Endodermal cell (in vitro differentiated cells): ENCODE results near the gene MALT1. TPM values are rescaled to one million over a fixed set of nuclear protein-coding genes. Genes with fewer than 3 reads are reported as not detected.

ENCODE experiments used
- DNase-seq: peaks from one replicate; pipeline ENCODE4 v3.0.0-alpha.2; 2017
- H3K27ac ChIP-seq: 2 replicates; pipeline ENCODE4 v1.5.1; 2013; ENCODE audit warnings: mild to moderate bottlenecking, low read depth, low read length, moderate library complexity
- H3K27me3 ChIP-seq: 2 replicates; pipeline ENCODE4 v1.6.1; 2013; ENCODE audit warnings: mild to moderate bottlenecking, low read length, moderate library complexity; ENCODE audit not compliant: insufficient read depth, control insufficient read depth, poor library complexity, severe bottlenecking
- H3K36me3 ChIP-seq: 2 replicates; pipeline ENCODE4 v1.7.0; 2013; ENCODE audit warnings: mild to moderate bottlenecking, low read length, moderate library complexity; ENCODE audit not compliant: control insufficient read depth, insufficient read depth
- H3K4me1 ChIP-seq: one replicate; pipeline ENCODE4 v1.7.0; 2013; ENCODE audit warnings: low read length; ENCODE audit not compliant: control insufficient read depth, insufficient read depth
- H3K4me3 ChIP-seq: 2 replicates; pipeline ENCODE4 v1.5.1; 2013; ENCODE audit warnings: mild to moderate bottlenecking, low read length, moderate library complexity
- H3K9ac ChIP-seq: 2 replicates; pipeline ENCODE4 v1.6.1; 2013; ENCODE audit warnings: mild to moderate bottlenecking, low read length, moderate library complexity; ENCODE audit not compliant: poor library complexity, severe bottlenecking; ENCODE audit errors: extremely low read depth
- H3K9me3 ChIP-seq: 2 replicates; pipeline ENCODE4 v1.6.1; 2013; ENCODE audit warnings: mild to moderate bottlenecking, low read length, moderate library complexity; ENCODE audit not compliant: control insufficient read depth
- H3K27ac Mint-ChIP-seq: 2 replicates; pipeline ENCODE4 v1.8.0; 2020; ENCODE audit warnings: mixed read lengths
- H3K27me3 Mint-ChIP-seq: 2 replicates; pipeline ENCODE4 v1.8.0; 2021; ENCODE audit warnings: mild to moderate bottlenecking, mixed read lengths; ENCODE audit not compliant: insufficient read depth
- H3K36me3 Mint-ChIP-seq: 2 replicates; pipeline ENCODE4 v1.8.0; 2020; ENCODE audit warnings: low read depth, mixed read lengths
- H3K4me1 Mint-ChIP-seq: 2 replicates; pipeline ENCODE4 v1.8.0; 2020; ENCODE audit warnings: mixed read lengths
- H3K4me3 Mint-ChIP-seq: 2 replicates; pipeline ENCODE4 v1.8.0; 2020; ENCODE audit warnings: mild to moderate bottlenecking, moderate library complexity, mixed read lengths
- H3K9me3 Mint-ChIP-seq: 2 replicates; pipeline ENCODE4 v1.8.0; 2020; ENCODE audit warnings: mild to moderate bottlenecking, mixed read lengths
- CTCF ChIP-seq: fragments of 200-600 bp; sonication (generic); conservative IDR thresholded peaks from 2 replicates; pipeline ENCODE4 v1.5.0; 2021; ENCODE audit warnings: antibody characterized with exemption, mild to moderate bottlenecking
- whole genome bisulfite sequencing, 2 experiments: methylation state at CpG; one replicate each; pipeline versions ENCODE4 v1.1.5 to v1.1.7; 2013; ENCODE audit warnings: missing lambda C conversion rate in 2 of 2, mixed read lengths in 1 of 2; ENCODE audit not compliant: insufficient coverage in 1 of 2, insufficient read length in 1 of 2; 5-methylcytosine and 5-hydroxymethylcytosine counted together
- long read RNA-seq, 4 experiments: library from polyadenylated mRNA in 2 of 4; library from RNA in 1 of 4; library from capped mRNA in 1 of 4; stranded (forward) in 3 of 4; unstranded in 1 of 4; transcript quantifications; one replicate each; pipeline ENCODE4 v2.0.0, GENCODE V29; 2020 to 2021; ENCODE audit warnings: inconsistent platforms in 1 of 4
- polyA plus RNA-seq, 2 experiments: library from polyadenylated mRNA; stranded (reverse); fragments of 50-300 nt; gene quantifications; one replicate each; pipeline ENCODE4 v1.2.3, GENCODE V29; 2013
- total RNA-seq, 2 donors: library from RNA; stranded (reverse); fragmentation: NEBNext Ultra II Directional in 1 of 2; extraction: Animal tissue kit (Norgen Biotek cat#: 25700) in 1 of 2; gene quantifications; 2 replicates in 1 of 2; 3 replicates in 1 of 2; pipeline ENCODE4 v1.2.1, GENCODE V29; 2021

The MALT1 gene
- 10 to 100 TPM; 14.0 to 22.1 TPM for total RNA-seq
- polyA plus RNA-seq (2013, experiment 1 of 2): 20.9 TPM
- polyA plus RNA-seq (2013, experiment 2 of 2): 20.2 TPM
- long read RNA-seq, experiment 1, full-length matches to known transcripts: 8 of 16 reads
- long read RNA-seq, experiment 1, partial matches to known transcripts: 2 of 16 reads
- long read RNA-seq, experiment 1, other reads (novel, unspliced or antisense): 6 of 16 reads
- long read RNA-seq, experiment 2, full-length matches to known transcripts: 17 of 28 reads
- long read RNA-seq, experiment 2, partial matches to known transcripts: 7 of 28 reads
- long read RNA-seq, experiment 2, other reads (novel, unspliced or antisense): 4 of 28 reads
- long read RNA-seq, experiment 3, full-length matches to known transcripts: 1 of 3 reads
- long read RNA-seq, experiment 3, partial matches to known transcripts: 2 of 3 reads
- long read RNA-seq, experiment 3, other reads (novel, unspliced or antisense): 0 of 3 reads
- long read RNA-seq, experiment 4, partial matches to known transcripts: 2 of 2 reads
- long read RNA-seq, experiment 4, other reads (novel, unspliced or antisense): 0 of 2 reads

GRCh38 chr18:58671111-58671631, at the start of gene MALT1:
Gene MALT1 (plus strand): TSS chr18:58671465. CDS start chr18:58671644, 179 bp downstream.
- H3K9me3 Mint-ChIP-seq: no peaks in the 10 kb centered on the region
- Histone ChIP-seq H3K4me3 (peak within 1 kb of the TSS; percentile 94), H3K9me3 (no peaks in the 10 kb centered on the region), H3K27ac (peak within 1 kb of the TSS; percentile 68), H3K36me3 (no peaks in the 10 kb centered on the region), H3K4me1 (no peaks in the 10 kb centered on the region), H3K9ac (peak within 1 kb of the TSS; percentile 56), H3K27me3 (peaks cover 5% of the 10 kb centered on the region)
- WGBS, 2 experiments: 0% methylated on average over 60 of the region's 60 CpGs; no CpG with 5 or more reads in 1 of the 2 experiments
- H3K36me3 Mint-ChIP-seq: no peaks in the 10 kb centered on the region
- H3K4me3 Mint-ChIP-seq: peak within 1 kb of the TSS; percentile 84
- peak within 1 kb of the TSS; percentile 85 for H3K27ac Mint-ChIP-seq
- TF ChIP-seq CTCF: no peak
- H3K4me1 Mint-ChIP-seq: peaks cover 10% of the 10 kb centered on the region
- peak; percentile 98 for DNase-seq
- peaks cover 9% of the 10 kb centered on the region for H3K27me3 Mint-ChIP-seq

GRCh38 chr18:58624011-58624410, 47.3 kb upstream of the MALT1 start:
- Mint-ChIP-seq H3K4me3 (no peak overlapping the region), H3K27me3 (peaks cover 17% of the 10 kb centered on the region), H3K36me3 (no peaks in the 10 kb centered on the region), H3K4me1 (peaks cover 49% of the 10 kb centered on the region), H3K9me3 (no peaks in the 10 kb centered on the region), H3K27ac (no peak overlapping the region)
- Histone ChIP-seq H3K9me3 (no peaks in the 10 kb centered on the region), H3K36me3 (no peaks in the 10 kb centered on the region), H3K27ac (no peak overlapping the region), H3K9ac (no peak overlapping the region), H3K27me3 (no peaks in the 10 kb centered on the region), H3K4me3 (no peak overlapping the region), H3K4me1 (peaks cover 18% of the 10 kb centered on the region)
- WGBS, 2 experiments: 92% methylated on average over 4 to 6 of the region's 6 CpGs
- no peak for DNase-seq
- TF ChIP-seq CTCF: no peak

GRCh38 chr18:58625839-58626238, 45.4 kb upstream of the MALT1 start:
- H3K4me3 Mint-ChIP-seq: no peak overlapping the region
- 97% methylated on average over 10 of the region's 10 CpGs for WGBS, 2 experiments
- Histone ChIP-seq H3K36me3 (no peaks in the 10 kb centered on the region), H3K4me3 (no peak overlapping the region), H3K9ac (no peak overlapping the region), H3K9me3 (no peaks in the 10 kb centered on the region), H3K27ac (no peak overlapping the region), H3K4me1 (peaks cover 26% of the 10 kb centered on the region), H3K27me3 (no peaks in the 10 kb centered on the region)
- DNase-seq: no peak
- no peaks in the 10 kb centered on the region for H3K9me3 Mint-ChIP-seq
- peaks cover 58% of the 10 kb centered on the region for H3K4me1 Mint-ChIP-seq
- no peak overlapping the region for H3K27ac Mint-ChIP-seq
- H3K27me3 Mint-ChIP-seq: peaks cover 18% of the 10 kb centered on the region
- TF ChIP-seq CTCF: no peak
- H3K36me3 Mint-ChIP-seq: no peaks in the 10 kb centered on the region
